ENCODE results near the gene CACNA1S.

Gene CACNA1S

GRCh38 chr1:201039876-201040275 is 72.3 kb downstream of the CACNA1S start:
- Histone ChIP-seq H3K9me3 (ENCODE audit: control insufficient read depth, low read length) (no peaks in the 10 kb centered on the region), H3K4me1 (ENCODE audit: control insufficient read depth, insufficient read depth, low read length, poor library complexity, severe bottlenecking) (no peaks in the 10 kb centered on the region), H3K4me3 (ENCODE audit: insufficient read depth, low read depth, low read length, poor library complexity, severe bottlenecking) (no peak overlapping the region), H3K27ac (ENCODE audit: insufficient read depth, low read length, poor library complexity, severe bottlenecking) (no peak overlapping the region), H3K36me3 (ENCODE audit: control insufficient read depth, insufficient read depth, low read length) (no peaks in the 10 kb centered on the region), H3K27me3 (replicated peaks; ENCODE audit: control insufficient read depth, insufficient read depth, low read length, poor library complexity, severe bottlenecking) (no peaks in the 10 kb centered on the region)
- no peak for DNase-seq

GRCh38 chr1:201039418-201039817 is 72.8 kb downstream of the CACNA1S start:
- H3K27me3 ChIP-seq (replicated peaks; ENCODE audit: control insufficient read depth, insufficient read depth, low read length, poor library complexity, severe bottlenecking) = no peaks in the 10 kb centered on the region
- H3K9me3 ChIP-seq (ENCODE audit: control insufficient read depth, low read length) = no peaks in the 10 kb centered on the region
- no peaks in the 10 kb centered on the region for H3K36me3 ChIP-seq (ENCODE audit: control insufficient read depth, insufficient read depth, low read length)
- no peaks in the 10 kb centered on the region for H3K4me1 ChIP-seq (ENCODE audit: control insufficient read depth, insufficient read depth, low read length, poor library complexity, severe bottlenecking)
- no peak overlapping the region for H3K4me3 ChIP-seq (ENCODE audit: insufficient read depth, low read depth, low read length, poor library complexity, severe bottlenecking)
- no peak for DNase-seq
- no peak overlapping the region for H3K27ac ChIP-seq (ENCODE audit: insufficient read depth, low read length, poor library complexity, severe bottlenecking)

GRCh38 chr1:201038186-201038876 is 73.9 kb downstream of the CACNA1S start:
- Histone ChIP-seq H3K36me3 (ENCODE audit: control insufficient read depth, insufficient read depth, low read length) (no peaks in the 10 kb centered on the region), H3K27me3 (replicated peaks; ENCODE audit: control insufficient read depth, insufficient read depth, low read length, poor library complexity, severe bottlenecking) (no peaks in the 10 kb centered on the region), H3K9me3 (ENCODE audit: control insufficient read depth, low read length) (no peaks in the 10 kb centered on the region), H3K4me3 (ENCODE audit: insufficient read depth, low read depth, low read length, poor library complexity, severe bottlenecking) (no peak overlapping the region), H3K27ac (ENCODE audit: insufficient read depth, low read length, poor library complexity, severe bottlenecking) (no peak overlapping the region), H3K4me1 (ENCODE audit: control insufficient read depth, insufficient read depth, low read length, poor library complexity, severe bottlenecking) (no peaks in the 10 kb centered on the region)
- no peak for DNase-seq

- no peak for DNase-seq
- Histone ChIP-seq H3K4me1 (ENCODE audit: control insufficient read depth, insufficient read depth, low read length, poor library complexity, severe bottlenecking) (no peaks in the 10 kb centered on the region), H3K9me3 (ENCODE audit: control insufficient read depth, low read length) (no peaks in the 10 kb centered on the region), H3K4me3 (ENCODE audit: insufficient read depth, low read depth, low read length, poor library complexity, severe bottlenecking) (no peak overlapping the region), H3K36me3 (ENCODE audit: control insufficient read depth, insufficient read depth, low read length) (no peaks in the 10 kb centered on the region), H3K27ac (ENCODE audit: insufficient read depth, low read length, poor library complexity, severe bottlenecking) (no peak overlapping the region), H3K27me3 (replicated peaks; ENCODE audit: control insufficient read depth, insufficient read depth, low read length, poor library complexity, severe bottlenecking) (no peaks in the 10 kb centered on the region)
Measured at GRCh38 chr1:201036188-201036842, 75.9 kb downstream of the CACNA1S start.

- H3K4me3 ChIP-seq (ENCODE audit: insufficient read depth, low read depth, low read length, poor library complexity, severe bottlenecking) = no peak overlapping the region
- H3K27ac ChIP-seq (ENCODE audit: insufficient read depth, low read length, poor library complexity, severe bottlenecking) = no peak overlapping the region
- no peaks in the 10 kb centered on the region for H3K4me1 ChIP-seq (ENCODE audit: control insufficient read depth, insufficient read depth, low read length, poor library complexity, severe bottlenecking)
- H3K27me3 ChIP-seq (replicated peaks; ENCODE audit: control insufficient read depth, insufficient read depth, low read length, poor library complexity, severe bottlenecking) = no peaks in the 10 kb centered on the region
- no peaks in the 10 kb centered on the region for H3K36me3 ChIP-seq (ENCODE audit: control insufficient read depth, insufficient read depth, low read length)
- DNase-seq = no peak
- no peaks in the 10 kb centered on the region for H3K9me3 ChIP-seq (ENCODE audit: control insufficient read depth, low read length)
Measured at GRCh38 chr1:201034671-201035070, 77.6 kb downstream of the CACNA1S start.

GRCh38 chr1:201032408-201032807 is 79.8 kb downstream of the CACNA1S start:
- Histone ChIP-seq H3K4me3 (ENCODE audit: insufficient read depth, low read depth, low read length, poor library complexity, severe bottlenecking) (no peak overlapping the region), H3K27ac (ENCODE audit: insufficient read depth, low read length, poor library complexity, severe bottlenecking) (no peak overlapping the region), H3K9me3 (ENCODE audit: control insufficient read depth, low read length) (no peaks in the 10 kb centered on the region), H3K36me3 (ENCODE audit: control insufficient read depth, insufficient read depth, low read length) (no peaks in the 10 kb centered on the region), H3K4me1 (ENCODE audit: control insufficient read depth, insufficient read depth, low read length, poor library complexity, severe bottlenecking) (no peaks in the 10 kb centered on the region), H3K27me3 (replicated peaks; ENCODE audit: control insufficient read depth, insufficient read depth, low read length, poor library complexity, severe bottlenecking) (no peaks in the 10 kb centered on the region)
- DNase-seq = no peak

DNA sequence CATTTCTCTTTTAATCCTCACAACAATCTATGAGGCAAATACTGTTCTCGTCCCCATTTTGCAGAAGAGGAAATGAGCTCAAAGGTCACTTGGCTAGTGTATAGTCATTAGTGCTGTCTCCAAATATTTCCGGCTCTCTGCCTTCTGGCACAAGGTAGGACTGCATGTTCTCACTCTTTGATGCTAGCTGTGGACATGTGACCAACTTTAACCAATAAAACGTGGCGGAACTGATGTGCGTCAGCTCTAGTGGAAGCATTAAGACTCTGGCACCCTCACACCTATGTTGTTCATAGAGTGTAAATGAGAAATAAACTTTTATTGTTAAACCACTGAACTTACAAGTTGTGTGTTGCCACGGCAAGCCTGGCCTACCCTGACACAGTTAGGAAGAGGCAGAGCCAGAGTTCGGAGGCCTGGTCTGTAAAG is 83.8 kb downstream of the CACNA1S start:
- Histone ChIP-seq H3K4me3 (ENCODE audit: insufficient read depth, low read depth, low read length, poor library complexity, severe bottlenecking) (no peak overlapping the region), H3K4me1 (ENCODE audit: control insufficient read depth, insufficient read depth, low read length, poor library complexity, severe bottlenecking) (peaks cover 13% of the 10 kb centered on the region), H3K27ac (ENCODE audit: insufficient read depth, low read length, poor library complexity, severe bottlenecking) (no peak overlapping the region), H3K36me3 (ENCODE audit: control insufficient read depth, insufficient read depth, low read length) (no peaks in the 10 kb centered on the region), H3K9me3 (ENCODE audit: control insufficient read depth, low read length) (no peaks in the 10 kb centered on the region), H3K27me3 (replicated peaks; ENCODE audit: control insufficient read depth, insufficient read depth, low read length, poor library complexity, severe bottlenecking) (no peaks in the 10 kb centered on the region)
- no peak for DNase-seq

GRCh38 chr1:201026836-201027235 is 85.4 kb downstream of the CACNA1S start:
- no peaks in the 10 kb centered on the region for H3K27me3 ChIP-seq (replicated peaks; ENCODE audit: control insufficient read depth, insufficient read depth, low read length, poor library complexity, severe bottlenecking)
- H3K9me3 ChIP-seq (ENCODE audit: control insufficient read depth, low read length) = no peaks in the 10 kb centered on the region
- H3K4me1 ChIP-seq (ENCODE audit: control insufficient read depth, insufficient read depth, low read length, poor library complexity, severe bottlenecking) = peaks cover 22% of the 10 kb centered on the region
- H3K27ac ChIP-seq (ENCODE audit: insufficient read depth, low read length, poor library complexity, severe bottlenecking) = no peak overlapping the region
- no peak for DNase-seq
- H3K4me3 ChIP-seq (ENCODE audit: insufficient read depth, low read depth, low read length, poor library complexity, severe bottlenecking) = no peak overlapping the region
- H3K36me3 ChIP-seq (ENCODE audit: control insufficient read depth, insufficient read depth, low read length) = no peaks in the 10 kb centered on the region

DNA sequence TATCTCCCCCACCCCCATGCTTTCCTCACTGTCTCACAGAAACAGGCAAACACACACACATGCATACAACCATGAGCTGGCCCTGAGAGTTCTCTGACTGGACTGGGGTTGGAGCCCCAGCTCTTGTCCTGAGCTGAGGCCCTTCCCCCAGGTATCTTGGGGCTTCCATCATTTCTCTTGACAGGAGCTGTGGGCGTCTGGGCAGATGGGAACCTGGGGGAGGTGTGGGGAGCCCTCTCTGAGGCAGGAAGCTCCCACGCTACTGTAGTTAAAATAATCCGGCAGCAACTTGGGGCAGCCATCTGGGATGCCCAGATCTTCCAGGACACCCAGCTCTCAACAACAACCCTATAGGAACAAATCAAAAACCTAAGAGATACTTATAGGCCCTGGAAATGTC is 86.0 kb downstream of the CACNA1S start:
- Histone ChIP-seq H3K4me3 (ENCODE audit: insufficient read depth, low read depth, low read length, poor library complexity, severe bottlenecking) (no peak overlapping the region), H3K36me3 (ENCODE audit: control insufficient read depth, insufficient read depth, low read length) (no peaks in the 10 kb centered on the region), H3K27me3 (replicated peaks; ENCODE audit: control insufficient read depth, insufficient read depth, low read length, poor library complexity, severe bottlenecking) (no peaks in the 10 kb centered on the region), H3K9me3 (ENCODE audit: control insufficient read depth, low read length) (no peaks in the 10 kb centered on the region), H3K27ac (ENCODE audit: insufficient read depth, low read length, poor library complexity, severe bottlenecking) (no peak overlapping the region), H3K4me1 (ENCODE audit: control insufficient read depth, insufficient read depth, low read length, poor library complexity, severe bottlenecking) (peaks cover 28% of the 10 kb centered on the region)
- DNase-seq = no peak

- H3K27ac ChIP-seq (ENCODE audit: insufficient read depth, low read length, poor library complexity, severe bottlenecking) = no peak overlapping the region
- no peak for DNase-seq
- H3K4me3 ChIP-seq (ENCODE audit: insufficient read depth, low read depth, low read length, poor library complexity, severe bottlenecking) = no peak overlapping the region
- H3K4me1 ChIP-seq (ENCODE audit: control insufficient read depth, insufficient read depth, low read length, poor library complexity, severe bottlenecking) = peaks cover 35% of the 10 kb centered on the region
- no peaks in the 10 kb centered on the region for H3K27me3 ChIP-seq (replicated peaks; ENCODE audit: control insufficient read depth, insufficient read depth, low read length, poor library complexity, severe bottlenecking)
- no peaks in the 10 kb centered on the region for H3K36me3 ChIP-seq (ENCODE audit: control insufficient read depth, insufficient read depth, low read length)
- H3K9me3 ChIP-seq (ENCODE audit: control insufficient read depth, low read length) = no peaks in the 10 kb centered on the region
Measured at GRCh38 chr1:201025571-201026002, 86.6 kb downstream of the CACNA1S start.
